Endodermal cell (in vitro differentiated cells): ENCODE data around the gene SNAPC5. TPM values are rescaled to one million over a fixed set of nuclear protein-coding genes. Genes with fewer than 3 reads are reported as not detected.
A peak's percentile ranks its signal among the peaks of the same experiment; 100 is the strongest.

Experiments used
- DNase-seq: peaks from one replicate; pipeline ENCODE4 v3.0.0-alpha.2; 2017
- H3K27ac ChIP-seq: 2 replicates; pipeline ENCODE4 v1.5.1; 2013; ENCODE audit warnings: mild to moderate bottlenecking, low read depth, low read length, moderate library complexity
- H3K27me3 ChIP-seq: 2 replicates; pipeline ENCODE4 v1.6.1; 2013; ENCODE audit warnings: mild to moderate bottlenecking, low read length, moderate library complexity; ENCODE audit not compliant: insufficient read depth, control insufficient read depth, poor library complexity, severe bottlenecking
- H3K36me3 ChIP-seq: 2 replicates; pipeline ENCODE4 v1.7.0; 2013; ENCODE audit warnings: mild to moderate bottlenecking, low read length, moderate library complexity; ENCODE audit not compliant: control insufficient read depth, insufficient read depth
- H3K4me1 ChIP-seq: one replicate; pipeline ENCODE4 v1.7.0; 2013; ENCODE audit warnings: low read length; ENCODE audit not compliant: control insufficient read depth, insufficient read depth
- H3K4me3 ChIP-seq: 2 replicates; pipeline ENCODE4 v1.5.1; 2013; ENCODE audit warnings: mild to moderate bottlenecking, low read length, moderate library complexity
- H3K9ac ChIP-seq: 2 replicates; pipeline ENCODE4 v1.6.1; 2013; ENCODE audit warnings: mild to moderate bottlenecking, low read length, moderate library complexity; ENCODE audit not compliant: poor library complexity, severe bottlenecking; ENCODE audit errors: extremely low read depth
- H3K9me3 ChIP-seq: 2 replicates; pipeline ENCODE4 v1.6.1; 2013; ENCODE audit warnings: mild to moderate bottlenecking, low read length, moderate library complexity; ENCODE audit not compliant: control insufficient read depth
- H3K27ac Mint-ChIP-seq: 2 replicates; pipeline ENCODE4 v1.8.0; 2020; ENCODE audit warnings: mixed read lengths
- H3K27me3 Mint-ChIP-seq: 2 replicates; pipeline ENCODE4 v1.8.0; 2021; ENCODE audit warnings: mild to moderate bottlenecking, mixed read lengths; ENCODE audit not compliant: insufficient read depth
- H3K36me3 Mint-ChIP-seq: 2 replicates; pipeline ENCODE4 v1.8.0; 2020; ENCODE audit warnings: low read depth, mixed read lengths
- H3K4me1 Mint-ChIP-seq: 2 replicates; pipeline ENCODE4 v1.8.0; 2020; ENCODE audit warnings: mixed read lengths
- H3K4me3 Mint-ChIP-seq: 2 replicates; pipeline ENCODE4 v1.8.0; 2020; ENCODE audit warnings: mild to moderate bottlenecking, moderate library complexity, mixed read lengths
- H3K9me3 Mint-ChIP-seq: 2 replicates; pipeline ENCODE4 v1.8.0; 2020; ENCODE audit warnings: mild to moderate bottlenecking, mixed read lengths
- CTCF ChIP-seq: fragments of 200-600 bp; sonication (generic); conservative IDR thresholded peaks from 2 replicates; pipeline ENCODE4 v1.5.0; 2021; ENCODE audit warnings: antibody characterized with exemption, mild to moderate bottlenecking
- WGBS, 2 experiments: methylation state at CpG; one replicate each; pipeline versions ENCODE4 v1.1.5 to v1.1.7; 2013; ENCODE audit warnings: missing lambda C conversion rate in 2 of 2, mixed read lengths in 1 of 2; ENCODE audit not compliant: insufficient coverage in 1 of 2, insufficient read length in 1 of 2; 5-methylcytosine and 5-hydroxymethylcytosine counted together
- total RNA-seq, 2 donors: library from RNA; stranded (reverse); fragmentation: NEBNext Ultra II Directional in 1 of 2; extraction: Animal tissue kit (Norgen Biotek cat#: 25700) in 1 of 2; gene quantifications; 2 replicates in 1 of 2; 3 replicates in 1 of 2; pipeline ENCODE4 v1.2.1, GENCODE V29; 2021

SNAPC5 gene
- total RNA-seq, 2 donors from 2014 or later = 25.4 to 27.4 TPM

DNA sequence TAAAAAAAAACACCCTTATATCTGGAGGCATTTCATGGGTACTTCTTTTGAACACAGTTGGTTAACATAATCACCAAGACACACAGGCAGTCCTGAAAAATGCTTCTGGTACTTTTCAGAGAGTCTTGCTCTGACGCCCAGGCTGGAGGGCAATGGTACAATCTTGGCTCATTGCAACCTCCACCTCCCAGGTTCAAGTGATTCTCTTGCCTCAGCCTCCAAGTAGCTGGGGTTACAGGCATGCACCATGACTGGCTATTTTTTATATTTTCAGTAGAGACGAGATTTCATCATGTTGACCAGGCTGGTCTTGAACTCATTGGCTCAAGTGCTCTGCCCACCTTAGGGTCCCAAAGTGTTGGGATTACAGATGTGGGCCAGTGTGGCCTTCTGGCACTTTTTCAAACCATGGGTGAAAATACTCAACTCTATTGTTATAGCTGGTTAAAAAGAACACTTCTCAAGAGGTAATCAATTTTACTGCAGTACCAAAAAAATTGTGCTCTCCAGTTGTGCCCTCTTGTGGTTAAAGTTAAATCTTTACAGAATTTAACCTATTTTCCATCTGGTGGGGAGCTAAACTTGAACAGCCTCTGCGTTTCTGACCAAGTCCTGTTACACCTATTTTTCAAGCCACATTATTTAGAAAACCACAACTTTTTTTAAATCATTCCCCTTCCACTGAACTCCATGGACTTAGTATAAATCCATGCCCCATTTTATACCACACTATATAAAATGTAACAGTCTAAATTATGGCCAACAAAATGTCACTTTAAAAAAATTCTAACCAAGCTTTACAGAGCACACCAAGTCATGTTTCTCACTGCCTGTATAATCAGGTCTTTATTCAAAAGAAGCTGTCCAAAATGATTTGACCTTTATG is 1.2 kb upstream of the SNAPC5 start:
- H3K36me3 Mint-ChIP-seq = peaks cover 72% of the 10 kb centered on the region
- no peak overlapping the region for H3K9ac ChIP-seq
- WGBS, 2 experiments = 88% methylated on average over 3 of the region's 3 CpGs

DNA sequence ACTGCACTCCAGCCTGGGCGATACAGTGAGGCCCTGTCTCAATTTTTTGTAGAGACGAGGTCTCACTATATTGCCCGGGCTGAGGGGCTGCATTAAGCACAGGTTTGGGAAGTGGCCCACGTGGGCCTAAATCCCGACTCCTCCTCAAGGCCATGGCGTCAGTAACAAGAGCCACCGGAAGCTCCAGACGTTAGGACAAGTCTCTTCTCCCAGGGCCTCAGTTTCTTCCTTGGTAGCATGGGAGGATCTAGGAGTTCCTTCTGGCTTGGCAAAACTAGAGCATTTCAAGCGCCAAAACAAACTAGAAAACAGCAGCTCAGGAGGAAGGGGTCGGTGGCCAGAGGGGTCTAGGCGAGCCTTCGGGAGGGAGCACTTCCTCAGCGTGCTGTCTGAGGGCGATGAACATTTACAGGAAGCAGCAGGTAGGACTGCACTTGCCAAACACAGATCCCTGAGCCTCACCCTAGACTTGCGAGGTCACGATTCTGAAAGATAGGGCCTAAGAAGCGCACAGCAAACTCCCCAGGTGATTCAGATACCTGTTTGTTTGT is 536 bp downstream of the SNAPC5 start:
- Histone ChIP-seq H3K4me1 (peaks cover 2% of the 10 kb centered on the region), H3K9me3 (no peaks in the 10 kb centered on the region), H3K4me3 (peak overlapping the region; percentile 94), H3K9ac (peak overlapping the region; percentile 84), H3K27me3 (no peaks in the 10 kb centered on the region), H3K36me3 (peaks cover 83% of the 10 kb centered on the region), H3K27ac (peak overlapping the region; percentile 79)
- Mint-ChIP-seq H3K4me3 (peak overlapping the region; percentile 93), H3K4me1 (peaks cover 18% of the 10 kb centered on the region), H3K36me3 (peaks cover 64% of the 10 kb centered on the region), H3K27ac (peak overlapping the region; percentile 98), H3K27me3 (no peaks in the 10 kb centered on the region), H3K9me3 (no peaks in the 10 kb centered on the region)
- WGBS, 2 experiments = 47 to 51% methylated on average over 8 to 17 of the region's 17 CpGs
- DNase-seq = peak; percentile 56
- no peak for TF ChIP-seq CTCF

More for the DNA sequence above, 1.2 kb upstream of the SNAPC5 start:
- H3K4me1 Mint-ChIP-seq = peaks cover 23% of the 10 kb centered on the region
- TF ChIP-seq CTCF = peak; percentile 71
- no peaks in the 10 kb centered on the region for H3K9me3 ChIP-seq
- no peaks in the 10 kb centered on the region for H3K27me3 ChIP-seq
- no peaks in the 10 kb centered on the region for H3K9me3 Mint-ChIP-seq
- H3K4me1 ChIP-seq = peaks cover 2% of the 10 kb centered on the region
- no peaks in the 10 kb centered on the region for H3K27me3 Mint-ChIP-seq
- no peak overlapping the region for H3K4me3 ChIP-seq
- H3K27ac Mint-ChIP-seq = peak overlapping the region; percentile 79
- H3K4me3 Mint-ChIP-seq = no peak overlapping the region
- no peak for DNase-seq
- peak overlapping the region; percentile 36 for H3K27ac ChIP-seq
- peaks cover 84% of the 10 kb centered on the region for H3K36me3 ChIP-seq

- Histone ChIP-seq H3K4me3 (no peak overlapping the region), H3K27me3 (no peaks in the 10 kb centered on the region), H3K9ac (no peak overlapping the region), H3K4me1 (peaks cover 2% of the 10 kb centered on the region), H3K27ac (no peak overlapping the region), H3K9me3 (no peaks in the 10 kb centered on the region), H3K36me3 (peaks cover 81% of the 10 kb centered on the region)
- Mint-ChIP-seq H3K27ac (no peak overlapping the region), H3K36me3 (peaks cover 56% of the 10 kb centered on the region), H3K4me1 (peaks cover 20% of the 10 kb centered on the region), H3K9me3 (no peaks in the 10 kb centered on the region), H3K4me3 (no peak overlapping the region), H3K27me3 (no peaks in the 10 kb centered on the region)
- TF ChIP-seq CTCF = no peak
- 88 to 100% methylated on average over 2 of the region's 2 CpGs for WGBS, 2 experiments
- no peak for DNase-seq
Measured at GRCh38 chr15:66494262-66494661, 3.3 kb downstream of the SNAPC5 start.
